ENCODE measurements around the gene PKNOX2. TPM values are rescaled to one million over a fixed set of nuclear protein-coding genes. Genes with fewer than 3 reads are reported as not detected.

The PKNOX2 gene
- total RNA-seq, 1 donor from 2014 or later, result 17.8 TPM

GRCh38 chr11:125328225-125328580, 163.7 kb downstream of the PKNOX2 start:
- Histone ChIP-seq H3K4me3 (no peak overlapping the region), H3K36me3 (no peaks in the 10 kb centered on the region), H3K9me3 (no peaks in the 10 kb centered on the region), H3K27ac (no peak overlapping the region), H3K4me1 (no peaks in the 10 kb centered on the region), H3K27me3 (no peaks in the 10 kb centered on the region)
- ATAC-seq (no peak), DNase-seq (no peak)
- intact Hi-C loops (cut with DNase I), result no loop called here
- no peak for TF ChIP-seq CTCF (IDR thresholded peaks at IDR 0.05)

GRCh38 chr11:125329786-125330185, 165.2 kb downstream of the PKNOX2 start:
- no peak for TF ChIP-seq CTCF (IDR thresholded peaks at IDR 0.05)
- Histone ChIP-seq H3K27me3 (no peaks in the 10 kb centered on the region), H3K36me3 (no peaks in the 10 kb centered on the region), H3K9me3 (no peaks in the 10 kb centered on the region), H3K27ac (no peak overlapping the region), H3K4me1 (no peaks in the 10 kb centered on the region), H3K4me3 (no peak overlapping the region)
- intact Hi-C loops (cut with DNase I), result no loop called here
- DNase-seq (no peak), ATAC-seq (peak; percentile 26)

- DNase-seq (no peak), ATAC-seq (no peak)
- Histone ChIP-seq H3K4me3 (no peak overlapping the region), H3K4me1 (no peaks in the 10 kb centered on the region), H3K9me3 (no peaks in the 10 kb centered on the region), H3K27ac (no peak overlapping the region), H3K36me3 (no peaks in the 10 kb centered on the region), H3K27me3 (no peaks in the 10 kb centered on the region)
- intact Hi-C loops (cut with DNase I), result no loop called here
- TF ChIP-seq CTCF (IDR thresholded peaks at IDR 0.05), result no peak
Measured at GRCh38 chr11:125330462-125331325, 166.1 kb downstream of the PKNOX2 start.

GRCh38 chr11:125331357-125332035, 166.9 kb downstream of the PKNOX2 start:
- intact Hi-C loops (cut with DNase I), result no loop called here
- TF ChIP-seq CTCF (IDR thresholded peaks at IDR 0.05), result no peak
- no peaks in the 10 kb centered on the region for H3K4me1 ChIP-seq
- H3K27ac ChIP-seq, result no peak overlapping the region
- DNase-seq (no peak), ATAC-seq (no peak)
- H3K36me3 ChIP-seq, result no peaks in the 10 kb centered on the region
- no peak overlapping the region for H3K4me3 ChIP-seq
- no peaks in the 10 kb centered on the region for H3K27me3 ChIP-seq
- no peaks in the 10 kb centered on the region for H3K9me3 ChIP-seq

- ATAC-seq (no peak), DNase-seq (no peak)
- no peak overlapping the region for H3K4me3 ChIP-seq
- H3K9me3 ChIP-seq, result no peaks in the 10 kb centered on the region
- no peak for TF ChIP-seq CTCF (IDR thresholded peaks at IDR 0.05)
- no peaks in the 10 kb centered on the region for H3K36me3 ChIP-seq
- no peak overlapping the region for H3K27ac ChIP-seq
- H3K27me3 ChIP-seq, result no peaks in the 10 kb centered on the region
- intact Hi-C loops (cut with DNase I), result no loop called here
- H3K4me1 ChIP-seq, result no peaks in the 10 kb centered on the region
Measured at GRCh38 chr11:125332821-125333220, 168.3 kb downstream of the PKNOX2 start.

All from upper lobe of right lung (tissue), 1 donor.